ENCODE measurements around the gene DBF4B.

DNA sequence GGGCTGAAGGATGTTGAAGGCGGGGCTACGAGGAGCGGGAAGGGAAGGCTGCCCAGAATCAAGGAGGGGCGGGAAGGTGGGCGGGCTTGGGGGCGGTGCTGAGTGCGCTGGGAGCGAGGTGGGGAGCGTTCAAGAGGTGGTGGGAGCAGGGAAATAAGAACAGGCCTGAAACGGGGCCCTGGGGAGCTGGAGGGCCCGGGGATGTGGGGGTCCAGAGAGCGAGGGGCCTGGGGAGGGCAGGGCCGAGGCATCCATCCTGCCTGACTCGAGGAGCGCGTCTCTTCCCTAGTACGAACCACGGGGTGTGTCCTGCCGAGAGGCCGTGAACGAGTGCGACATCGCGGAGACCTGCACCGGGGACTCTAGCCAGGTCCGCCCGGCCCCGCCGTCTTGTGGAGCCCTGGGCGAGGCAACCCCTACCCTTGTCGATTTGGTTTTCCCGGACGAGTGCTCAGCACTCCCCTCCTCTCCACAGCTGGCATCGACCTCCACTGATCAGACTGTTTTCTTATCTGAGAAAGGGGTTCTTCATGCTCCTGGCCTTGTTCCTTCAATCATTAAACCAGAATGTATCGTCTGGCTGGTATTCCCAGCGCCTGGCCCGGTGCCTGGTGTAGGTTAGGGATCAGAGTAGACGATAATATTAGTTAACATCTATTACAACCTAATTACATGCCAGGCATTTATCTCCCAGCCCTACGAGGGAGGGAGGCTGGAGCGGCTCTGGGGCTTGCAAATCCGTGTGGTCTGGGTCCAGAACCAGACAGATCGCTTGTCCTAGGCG, 67.6 kb downstream of the DBF4B start:
- TF ChIP-seq NFYA (IDR thresholded peaks at IDR 0.05; ENCODE audit: borderline replicate concordance, low read depth, low read length), result no peak
- TF ChIP-seq POLR2AphosphoS5 (IDR thresholded peaks at IDR 0.05; ENCODE audit: low read length), result no peak
- TF ChIP-seq EZH2 (IDR thresholded peaks at IDR 0.05; ENCODE audit: borderline replicate concordance, control insufficient read depth, low read depth, low read length), result no peak

Data from GM12878 (cell line).